Pancreas (tissue), 10 donors: ENCODE data around the gene DNTTIP2. TPM values are rescaled to one million over a fixed set of nuclear protein-coding genes. Genes with fewer than 3 reads are reported as not detected.
A peak's percentile ranks its signal among the peaks of the same experiment; 100 is the strongest.

Source experiments
- ATAC-seq, 4 donors: fragments of 200-7000 bp; cut with Tn5 transposase; one replicate each; pipeline versions ENCODE4 v1.8.0 to v1.9.1; 2020; ENCODE audit warnings: mild to moderate bottlenecking in 4 of 4, moderate library complexity in 4 of 4
- DNase-seq, 6 donors: peaks; one replicate each; pipeline ENCODE4 v3.0.0-alpha.2; 2020
- FAIRE-seq: peaks from 2 replicates; lab custom pipeline; 2012; peaks lifted over from hg19 to GRCh38; lab: Jason Lieb, UNC
- H3K27ac ChIP-seq, 4 donors: fragments of 200-600 bp; sonication (generic); 1 replicate in 3 of 4; 2 replicates in 1 of 4; pipeline versions ENCODE4 v1.5.0 to v1.8.0; 2020
- H3K27me3 ChIP-seq, 4 donors: fragments of 200-600 bp; one replicate each; pipeline ENCODE4 v1.8.0; 2021
- H3K36me3 ChIP-seq, 3 donors: fragments of 200-600 bp; sonication (generic) in 1 of 3; one replicate each; pipeline versions ENCODE4 v1.5.0 to v1.8.0; 2020 to 2021
- H3K4me1 ChIP-seq, 3 donors: fragments of 200-600 bp; one replicate each; pipeline ENCODE4 v1.8.0; 2021
- H3K4me3 ChIP-seq, 4 donors: fragments of 200-600 bp; sonication (generic) in 2 of 4; one replicate each; pipeline versions ENCODE4 v1.5.0 to v1.8.0; 2020 to 2021
- H3K9me3 ChIP-seq, 4 donors: fragments of 200-600 bp; one replicate each; pipeline ENCODE4 v1.8.0; 2021
- WGBS, 2 donors: extraction: QIAGEN DNeasy Blood & Tissue Kit; methylation state at CpG; one replicate each; pipeline ENCODE4 v1.1.7; 2013; 5-methylcytosine and 5-hydroxymethylcytosine counted together
- intact Hi-C, 3 donors: fragments of 100-400 bp; cut with DNase I; formaldehyde crosslinking; loops; one replicate each; pipeline versions ENCODE4 v1.11.1 to v1.14.2; 2022
- polyA plus RNA-seq, 2 donors: library from polyadenylated mRNA; stranded (reverse); fragments of 200-250 nt; gene quantifications; one replicate each; pipeline ENCODE4 v1.2.3, GENCODE V29; 2013
- total RNA-seq, 6 donors: library from RNA; stranded (reverse); fragmentation: NEBNext Ultra II Directional in 4 of 6; extraction: Animal tissue kit (Norgen Biotek cat#: 25700) in 4 of 6; gene quantifications; one replicate each; pipeline versions ENCODE4 v1.2.1 to v1.2.4, GENCODE V29; 2021 to 2023
- TF ChIP-seq, protein P1 (sequence below), 4 donors: fragments of 200-600 bp; sonication (generic) in 3 of 4; IDR thresholded peaks; one replicate each; pipeline versions ENCODE4 v1.5.0 to v1.8.0; 2021; ENCODE audit warnings: antibody characterized with exemption in 4 of 4
- donor health status: healthy with polysubstance abuse.
- donor health status: DM: no; HTN: no; CAD: no; lungs with moderate emphysema.
- donor health status: DM: no; HTN: no; CAD: no.
- donor health status: control.
- donor health status: control.
- donor health status: Bipolar disorder and iron deficiency.
- donor health status: DM: yes; HTN: yes; CAD: no.
- donor health status: DM: no; HTN: no; CAD: no.
- donor health status: DM: no; HTN: no; CAD: no.
- donor health status: DM: yes; HTN: yes; CAD: no.

Gene DNTTIP2
- total and polyA plus RNA-seq, 8 donors, result 15.7 to 39.2 (median 22.1) TPM

DNA sequence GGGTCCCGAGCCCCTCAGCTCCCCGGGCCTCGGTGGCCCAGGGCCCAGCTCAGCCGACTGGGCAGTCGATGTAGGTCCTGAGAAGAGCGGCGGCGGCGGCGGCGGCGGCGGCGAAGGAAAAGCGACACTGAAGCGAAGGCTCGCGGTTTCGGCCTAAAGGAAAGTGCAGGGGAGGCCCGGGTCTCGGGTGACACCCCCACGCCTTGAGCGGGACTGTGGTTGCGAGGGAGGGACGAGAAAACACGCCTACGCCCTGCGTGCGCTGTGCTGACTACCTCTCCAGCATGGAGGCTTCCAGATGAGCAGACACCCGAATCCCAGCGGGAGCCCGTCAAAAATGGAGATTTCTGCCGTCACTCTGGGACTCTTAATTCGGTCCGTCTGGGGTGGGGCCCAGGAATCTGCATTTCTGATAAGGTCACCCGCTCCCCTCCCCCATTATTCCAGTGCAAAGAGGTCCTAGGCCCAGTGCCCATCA lies 31.2 kb downstream of the DNTTIP2 start:
- Histone ChIP-seq H3K4me1 (peaks cover 6 to 13% (median 10%) of the 10 kb centered on the region in 3 donors), H3K27me3 (no peaks in the 10 kb centered on the region), H3K27ac (peak overlapping the region; percentile 93 to 99 (median 98)), H3K4me3 (peak overlapping the region; percentile 60 to 69 (median 62)), H3K36me3 (no peaks in the 10 kb centered on the region), H3K9me3 (no peaks in the 10 kb centered on the region)
- intact Hi-C loops, result no loop called here
- 0 to 1% methylated on average over 36 of the region's 36 CpGs for WGBS, 2 donors
- FAIRE-seq, result no peak
- TF ChIP-seq, protein P1, sequence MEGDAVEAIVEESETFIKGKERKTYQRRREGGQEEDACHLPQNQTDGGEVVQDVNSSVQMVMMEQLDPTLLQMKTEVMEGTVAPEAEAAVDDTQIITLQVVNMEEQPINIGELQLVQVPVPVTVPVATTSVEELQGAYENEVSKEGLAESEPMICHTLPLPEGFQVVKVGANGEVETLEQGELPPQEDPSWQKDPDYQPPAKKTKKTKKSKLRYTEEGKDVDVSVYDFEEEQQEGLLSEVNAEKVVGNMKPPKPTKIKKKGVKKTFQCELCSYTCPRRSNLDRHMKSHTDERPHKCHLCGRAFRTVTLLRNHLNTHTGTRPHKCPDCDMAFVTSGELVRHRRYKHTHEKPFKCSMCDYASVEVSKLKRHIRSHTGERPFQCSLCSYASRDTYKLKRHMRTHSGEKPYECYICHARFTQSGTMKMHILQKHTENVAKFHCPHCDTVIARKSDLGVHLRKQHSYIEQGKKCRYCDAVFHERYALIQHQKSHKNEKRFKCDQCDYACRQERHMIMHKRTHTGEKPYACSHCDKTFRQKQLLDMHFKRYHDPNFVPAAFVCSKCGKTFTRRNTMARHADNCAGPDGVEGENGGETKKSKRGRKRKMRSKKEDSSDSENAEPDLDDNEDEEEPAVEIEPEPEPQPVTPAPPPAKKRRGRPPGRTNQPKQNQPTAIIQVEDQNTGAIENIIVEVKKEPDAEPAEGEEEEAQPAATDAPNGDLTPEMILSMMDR (IDR thresholded peaks at IDR 0.05), result no peak
- peak; percentile 59 to 81 (median 70) for DNase-seq
- peak; percentile 33 to 50 (median 38) for ATAC-seq

DNA sequence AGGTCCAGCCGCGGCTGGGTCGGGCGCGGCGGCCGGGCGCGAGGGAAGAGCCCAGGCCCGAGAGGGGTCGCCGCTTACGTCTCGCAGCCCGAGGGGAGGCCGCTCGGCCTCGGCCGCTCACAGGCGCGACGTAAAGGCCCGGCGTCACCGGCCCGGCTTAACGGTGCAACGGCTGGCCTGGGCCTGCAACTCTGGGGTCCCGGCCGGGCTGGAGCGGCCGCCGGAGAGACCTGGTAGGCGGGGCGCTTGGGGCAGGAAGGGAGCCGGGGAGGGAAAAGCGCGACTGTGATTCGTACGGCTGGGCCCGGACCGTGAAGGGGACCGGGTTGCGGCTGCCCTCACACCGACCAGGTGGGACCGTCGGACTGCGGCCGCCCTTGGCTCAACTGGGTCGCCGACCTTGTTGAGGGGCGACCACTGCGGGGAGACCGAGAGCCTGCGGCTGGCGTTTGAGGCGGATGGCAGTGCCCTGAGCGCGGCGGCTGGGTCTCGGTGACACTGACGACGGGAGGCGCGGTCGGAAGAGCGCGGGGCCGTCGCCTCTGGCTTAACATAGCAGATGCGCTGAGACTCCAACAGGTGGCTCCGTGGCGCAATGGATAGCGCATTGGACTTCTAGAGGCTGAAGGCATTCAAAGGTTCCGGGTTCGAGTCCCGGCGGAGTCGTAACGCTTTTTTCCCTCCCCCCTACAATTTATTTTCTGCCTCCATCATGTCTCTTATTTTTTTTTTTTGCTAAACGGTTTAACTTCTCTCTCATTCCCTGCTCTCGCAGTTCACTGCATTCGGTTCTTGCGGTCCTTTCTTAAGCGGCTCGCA lies 31.8 kb downstream of the DNTTIP2 start:
- no peaks in the 10 kb centered on the region for H3K27me3 ChIP-seq
- peak; percentile 83 to 94 (median 90) for DNase-seq
- ATAC-seq, result peak; percentile 77 to 89 (median 79)
- peak overlapping the region; percentile 60 to 74 (median 66) for H3K4me3 ChIP-seq
- no peak for FAIRE-seq
- no peaks in the 10 kb centered on the region for H3K36me3 ChIP-seq
- intact Hi-C loops, result no loop called here
- H3K4me1 ChIP-seq, result peaks cover 6 to 13% (median 10%) of the 10 kb centered on the region in 3 donors
- TF ChIP-seq, protein P1 (IDR thresholded peaks at IDR 0.05), result no peak
- H3K27ac ChIP-seq, result peak overlapping the region; percentile 93 to 99 (median 98)
- no peaks in the 10 kb centered on the region for H3K9me3 ChIP-seq
- WGBS, 2 donors, result 0 to 1% methylated on average over 69 to 85 of the region's 86 CpGs

DNA sequence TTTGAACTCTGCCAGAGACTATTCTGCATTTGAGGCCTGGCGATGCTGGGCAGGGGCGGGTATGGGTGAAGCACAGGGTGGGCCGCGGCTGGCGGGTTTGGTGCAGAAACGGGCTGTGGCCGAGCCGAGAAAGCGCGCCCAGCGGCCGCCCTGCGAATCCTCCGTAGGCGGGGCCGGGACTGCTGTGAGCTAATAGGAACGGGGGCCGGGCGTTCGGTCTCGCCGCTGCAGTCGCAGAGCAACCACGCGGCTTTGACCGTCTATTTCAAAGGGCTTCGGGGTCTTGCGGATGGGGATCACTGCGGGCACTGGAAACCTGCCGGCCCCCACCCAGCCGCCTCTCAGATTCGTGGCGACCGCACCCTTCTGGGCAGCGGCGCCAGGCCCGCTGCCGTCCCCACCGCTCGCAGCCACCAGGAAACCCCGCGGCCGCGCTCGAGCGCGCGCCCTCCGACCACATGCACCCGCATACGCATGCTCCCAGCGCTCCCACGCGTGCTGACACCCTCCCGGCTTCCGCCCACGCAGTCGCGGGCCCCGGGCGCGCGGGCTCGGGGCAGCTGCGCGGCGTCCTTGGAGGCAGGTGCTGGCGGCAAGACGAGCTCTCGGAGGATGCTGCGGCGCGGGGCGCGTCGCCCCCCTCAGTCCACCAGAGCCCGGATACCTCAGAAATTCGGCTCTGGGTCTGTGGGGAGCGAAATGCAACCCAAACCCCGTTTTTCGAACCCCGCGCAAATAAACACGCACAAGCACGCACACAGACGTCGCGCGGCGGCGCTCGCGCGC lies 32.6 kb downstream of the DNTTIP2 start:
- no peaks in the 10 kb centered on the region for H3K27me3 ChIP-seq
- H3K4me3 ChIP-seq, result peak overlapping the region; percentile 60 to 74 (median 66)
- no peaks in the 10 kb centered on the region for H3K9me3 ChIP-seq
- intact Hi-C loops, result no loop called here
- peak overlapping the region; percentile 93 to 99 (median 98) for H3K27ac ChIP-seq
- no peaks in the 10 kb centered on the region for H3K36me3 ChIP-seq
- ATAC-seq, result peak; percentile 69 to 79 (median 74)
- peak; percentile 85 to 95 (median 90) for DNase-seq
- WGBS, 2 donors, result 0 to 1% methylated on average over 74 to 94 of the region's 94 CpGs
- H3K4me1 ChIP-seq, result peaks cover 6 to 13% (median 10%) of the 10 kb centered on the region in 3 donors
- no peak for FAIRE-seq
- TF ChIP-seq, protein P1 (IDR thresholded peaks at IDR 0.05), result peak in 3 of 4 donors; percentile 18 to 29 (median 22)

DNA sequence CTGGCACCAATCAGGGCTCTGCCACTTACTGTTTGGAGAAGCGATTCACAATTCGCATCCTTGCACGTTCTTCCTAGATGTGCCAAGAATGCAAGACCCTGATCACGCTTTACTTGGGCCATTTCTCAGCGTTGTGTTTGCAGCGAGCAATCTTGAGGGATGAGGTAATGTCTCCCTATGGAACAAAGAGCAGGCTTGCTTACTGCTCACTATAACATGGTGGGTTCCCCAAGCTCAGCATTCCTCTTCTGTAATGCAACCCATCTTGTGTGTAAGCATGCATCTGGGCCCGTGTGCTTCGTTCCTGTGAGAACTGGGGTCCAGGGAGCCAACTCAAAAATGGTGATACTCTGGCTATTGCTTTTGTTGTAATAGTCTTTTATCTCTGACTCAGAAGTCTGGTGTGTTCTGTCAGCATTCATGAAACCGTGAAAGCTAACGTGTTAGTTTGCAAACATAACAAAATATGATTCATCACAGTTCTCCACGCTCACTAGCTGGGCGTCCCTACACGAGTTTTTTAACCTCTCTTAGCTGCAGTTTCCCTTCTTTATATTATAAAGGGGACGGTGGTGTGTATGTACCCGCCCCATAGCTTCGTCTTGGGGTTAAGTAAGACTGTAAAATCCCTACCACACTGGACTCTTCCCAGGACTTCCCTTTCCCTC lies 33.3 kb downstream of the DNTTIP2 start:
- H3K4me1 ChIP-seq, result peaks cover 6 to 13% (median 10%) of the 10 kb centered on the region in 3 donors
- FAIRE-seq, result no peak
- peak overlapping the region; percentile 93 to 99 (median 98) for H3K27ac ChIP-seq
- DNase-seq, result peak in 2 of 6 donors; percentile 18 to 21
- no peaks in the 10 kb centered on the region for H3K36me3 ChIP-seq
- peak overlapping the region; percentile 60 to 74 (median 66) for H3K4me3 ChIP-seq
- TF ChIP-seq, protein P1 (IDR thresholded peaks at IDR 0.05), result no peak
- WGBS, 2 donors, result 21 to 26% methylated on average over 16 of the region's 16 CpGs
- H3K27me3 ChIP-seq, result no peaks in the 10 kb centered on the region
- peak in 3 of 4 donors; percentile 0 to 6 (median 5) for ATAC-seq
- H3K9me3 ChIP-seq, result no peaks in the 10 kb centered on the region
- intact Hi-C loops, result no loop called here
